Daoy (cell line): Measurements from ENCODE around the gene USHBP1. TPM values are rescaled to one million over a fixed set of nuclear protein-coding genes. Genes with fewer than 3 reads are reported as not detected.

Source experiments
- DNase-seq: peaks from one replicate; pipeline ENCODE4 v3.0.0-alpha.2; 2015; ENCODE audit warnings: low read depth
- total RNA-seq: library from RNA; depleted of rRNA; stranded (reverse); fragments of >200 nt; shearing (Covaris generic); gene quantifications from 2 replicates; pipeline ENCODE4 v1.2.3, GENCODE V29; 2014; rRNA removed

USHBP1 gene
- total RNA-seq: not detected in 2 replicates

GRCh38 chr19:17264641-17264979 lies at the start of gene USHBP1:
TSS of gene USHBP1 (minus strand) at chr19:17264745. CDS start at chr19:17264299, 446 bp downstream.
- DNase-seq: no peak

- no peak for DNase-seq
Measured at GRCh38 chr19:17314007-17314593, 49.6 kb upstream of the USHBP1 start.

- no peak for DNase-seq
Measured at GRCh38 chr19:17312189-17313113, 47.9 kb upstream of the USHBP1 start.

GRCh38 chr19:17311455-17312188 lies 47.1 kb upstream of the USHBP1 start:
- peak; percentile 91 for DNase-seq

GRCh38 chr19:17309965-17310461 lies 45.5 kb upstream of the USHBP1 start:
- DNase-seq: no peak

- DNase-seq: peak; percentile 100
Measured at GRCh38 chr19:17309198-17309964, 44.8 kb upstream of the USHBP1 start, which contains the start of gene DDA1. TSS of gene DDA1 (plus strand) at chr19:17309563. CDS start at chr19:17309655, 92 bp downstream.

GRCh38 chr19:17307876-17308377 lies 43.4 kb upstream of the USHBP1 start:
- DNase-seq: no peak

- no peak for DNase-seq
Measured at GRCh38 chr19:17306285-17306714, 41.8 kb upstream of the USHBP1 start.

- peak; percentile 100 for DNase-seq
Measured at GRCh38 chr19:17305517-17306284, 41.2 kb upstream of the USHBP1 start, which contains the start of gene MRPL34. TSS of gene MRPL34 (plus strand) at chr19:17305872. CDS start at chr19:17305893, 21 bp downstream.

GRCh38 chr19:17305216-17305516 lies 40.6 kb upstream of the USHBP1 start:
- no peak for DNase-seq

- DNase-seq: no peak
Measured at GRCh38 chr19:17304386-17305215, 40.1 kb upstream of the USHBP1 start.

GRCh38 chr19:17303940-17304267 lies 39.4 kb upstream of the USHBP1 start:
- no peak for DNase-seq

GRCh38 chr19:17303167-17303939 lies 38.8 kb upstream of the USHBP1 start, which contains the start of gene ABHD8:
TSS of gene ABHD8 (minus strand) at chr19:17303425. CDS start at chr19:17301616, 1,809 bp downstream.
- DNase-seq: peak; percentile 95

GRCh38 chr19:17302391-17303166 lies 38.0 kb upstream of the USHBP1 start:
- no peak for DNase-seq

GRCh38 chr19:17300992-17301619 lies 36.6 kb upstream of the USHBP1 start:
- no peak for DNase-seq

- DNase-seq: no peak
Measured at GRCh38 chr19:17296976-17297375, 32.4 kb upstream of the USHBP1 start.

- DNase-seq: peak; percentile 76
Measured at GRCh38 chr19:17296273-17296672, 31.7 kb upstream of the USHBP1 start.
